SK-MEL-5 (cell line): ENCODE data around the gene ZDBF2. TPM values are rescaled to one million over a fixed set of nuclear protein-coding genes. Genes with fewer than 3 reads are reported as not detected.
"Not testable (repeated sequence)": the region's sequence is repeated elsewhere in the genome, so short reads cannot be mapped to it uniquely, and the experiment has no call there.

Experiments
- DNase-seq: peaks from one replicate; pipeline ENCODE4 v3.0.0-alpha.2; 2016; ENCODE audit warnings: low read depth, low spot score
- in situ Hi-C: cut with HindIII; loops from 2 replicates; pipeline ENCODE4 v1.10.0; 2016; ENCODE audit warnings: low sequenced_read_pairs, high pct_unique_total_duplicates, low pct_unique_long_range_greater_than_20kb
- small RNA-seq, 2 experiments: library from RNA; depleted of rRNA; stranded (forward); fragments of <200 nt; gene quantifications; one replicate each; pipeline ENCODE3, GENCODE V24; 2014
- total RNA-seq: library from RNA; depleted of rRNA; stranded (reverse); fragments of >200 nt; shearing (Covaris generic); gene quantifications from 2 replicates; pipeline ENCODE4 v1.2.3, GENCODE V29; 2014; rRNA removed

The ZDBF2 gene
- total RNA-seq, 1 experiment from 2014 or later: 13.1 TPM

DNA sequence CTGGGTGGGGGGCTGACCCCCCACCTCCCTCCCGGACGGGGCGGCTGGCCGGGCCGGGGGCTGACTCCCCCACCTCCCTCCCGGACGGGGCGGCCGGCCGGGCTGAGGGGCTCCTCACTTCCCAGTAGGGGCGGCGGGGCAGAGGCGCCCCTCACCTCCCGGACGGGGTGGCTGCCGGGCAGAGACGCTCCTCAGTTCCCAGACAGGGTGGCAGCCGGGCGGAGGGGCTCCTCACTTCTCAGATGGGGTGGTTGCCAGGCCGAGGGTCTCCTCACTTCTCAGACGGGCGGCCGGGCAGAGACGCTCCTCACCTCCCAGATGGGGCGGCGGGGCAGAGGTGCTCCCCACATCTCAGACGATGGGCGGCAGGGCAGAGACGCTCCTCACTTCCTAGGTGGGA lies 82.4 kb downstream of the ZDBF2 start:
- in situ Hi-C loops, DNase-seq: not testable (repeated sequence)

DNA sequence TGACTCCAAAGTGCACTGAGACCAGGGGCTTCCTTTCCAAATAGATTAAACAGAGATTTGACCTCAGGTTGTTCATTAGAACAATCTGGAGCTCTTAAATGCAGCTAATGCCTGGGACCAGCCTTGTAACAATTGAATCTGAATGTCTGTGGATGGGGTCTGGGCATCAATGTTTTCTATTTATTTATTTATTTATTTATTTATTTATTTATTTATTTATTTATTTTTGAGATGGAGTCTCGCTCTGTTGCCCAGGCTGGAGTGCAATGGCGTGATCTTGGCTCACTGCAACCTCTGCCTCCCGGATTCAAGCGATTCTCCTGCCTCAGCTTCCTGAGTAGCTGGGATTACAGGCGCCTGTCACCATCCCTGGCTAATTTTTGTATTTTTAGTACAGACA lies 86.4 kb downstream of the ZDBF2 start:
- DNase-seq, in situ Hi-C loops: not testable (repeated sequence)

DNA sequence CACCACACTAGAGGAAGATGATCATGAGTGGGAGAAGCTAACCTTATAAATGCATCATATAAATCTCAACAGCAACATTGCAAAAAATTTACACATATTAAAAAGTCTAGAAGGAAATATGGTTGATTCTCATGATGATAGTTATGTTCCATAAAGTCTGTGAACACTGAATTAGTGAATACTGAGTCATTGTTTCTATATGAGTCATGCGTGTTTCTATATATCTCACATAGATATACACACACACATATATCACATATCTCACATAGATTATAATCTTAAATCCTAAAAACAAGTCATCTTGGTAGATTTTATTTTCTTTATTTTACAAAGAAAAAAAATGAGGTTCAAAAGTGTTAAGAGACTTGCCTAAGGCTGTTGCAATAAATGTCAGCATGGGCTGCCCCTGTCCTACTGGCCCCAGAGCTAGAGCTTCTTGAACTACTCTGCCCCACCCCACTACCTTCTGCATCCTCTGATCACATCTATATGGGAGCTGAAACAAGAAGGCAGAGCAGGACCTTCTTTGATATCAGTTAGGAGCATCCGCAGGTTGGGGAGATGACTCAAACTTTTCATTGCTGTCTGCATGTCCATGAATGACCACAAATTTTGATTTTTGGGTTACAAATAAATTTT lies 87.1 kb downstream of the ZDBF2 start:
- DNase-seq: no peak
- in situ Hi-C loops: no loop called here

Small RNA genes lying within 50 kb of the gene (small RNA-seq; reads per million reads assigned to genes)
- gene HMGN1P6 (0 reads per million in 2 experiments), gene RN7SKP260 (0 reads per million in 2 experiments)

Other genes starting within 250 kb of the ZDBF2 start
- gene INO80D, start 188.5 kb upstream of the ZDBF2 start, total RNA-seq: 6.5 and 6.8 TPM in 2 replicates
- gene NDUFS1, start 115.2 kb upstream of the ZDBF2 start, total RNA-seq: 170 and 175 TPM in 2 replicates
- gene EEF1B2, start 114.8 kb upstream of the ZDBF2 start, total RNA-seq: 547 and 618 TPM in 2 replicates
- gene ADAM23, start 168.9 kb downstream of the ZDBF2 start, total RNA-seq: 7.6 and 9.3 TPM in 2 replicates